HG03139 (cell line): ENCODE measurements around the gene PFDN2.

Experiments used
- ATAC-seq: cut with Tn5 transposase; IDR thresholded peaks from one replicate; pipeline ENCODE4 v1.9.1; 2021; ENCODE audit not compliant: unreplicated experiment

Gene PFDN2

DNA sequence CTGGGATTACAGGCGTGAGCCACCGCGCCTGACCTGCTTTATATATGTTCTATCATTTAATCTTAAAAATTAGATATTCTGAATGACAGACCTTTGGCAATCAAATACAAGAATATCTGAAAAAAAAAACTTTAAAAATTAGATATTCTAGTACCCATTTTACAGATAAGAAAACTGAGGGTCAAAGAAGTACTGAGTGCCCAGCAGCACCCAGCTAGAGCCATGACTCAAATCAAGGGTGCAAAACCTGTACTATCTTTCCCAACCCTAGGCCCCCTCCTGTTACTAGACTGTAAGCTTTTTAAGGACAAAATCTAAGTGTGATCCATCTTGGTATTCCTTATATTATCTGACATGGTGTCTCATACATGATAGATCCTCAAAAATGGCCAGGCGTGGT lies 56.4 kb downstream of the PFDN2 start:
- no peak for ATAC-seq

DNA sequence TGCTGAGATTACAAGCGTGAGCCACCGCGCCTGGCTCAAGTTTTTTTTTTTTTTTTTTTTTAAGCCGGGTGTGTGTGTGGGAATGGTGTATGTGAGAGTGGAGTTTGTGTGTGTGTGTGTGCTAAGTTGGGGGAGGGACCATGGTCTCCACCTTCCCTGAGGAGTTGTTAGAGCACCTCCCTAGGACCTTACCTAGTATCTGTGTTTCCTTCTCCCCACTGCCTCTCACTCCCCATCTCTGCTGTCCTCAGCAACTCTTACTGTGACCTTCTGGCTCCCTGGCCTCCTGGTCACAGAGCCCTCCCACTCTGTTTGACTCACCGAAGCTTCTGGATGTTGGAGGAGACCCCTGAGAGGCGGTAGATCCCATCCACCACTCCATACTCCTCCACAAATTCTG lies 58.5 kb downstream of the PFDN2 start:
- no peak for ATAC-seq

- ATAC-seq, result no peak
Observed at GRCh38 chr1:161054805-161055204, 63.0 kb downstream of the PFDN2 start.

GRCh38 chr1:161054232-161054631 lies 63.6 kb downstream of the PFDN2 start:
- no peak for ATAC-seq

DNA sequence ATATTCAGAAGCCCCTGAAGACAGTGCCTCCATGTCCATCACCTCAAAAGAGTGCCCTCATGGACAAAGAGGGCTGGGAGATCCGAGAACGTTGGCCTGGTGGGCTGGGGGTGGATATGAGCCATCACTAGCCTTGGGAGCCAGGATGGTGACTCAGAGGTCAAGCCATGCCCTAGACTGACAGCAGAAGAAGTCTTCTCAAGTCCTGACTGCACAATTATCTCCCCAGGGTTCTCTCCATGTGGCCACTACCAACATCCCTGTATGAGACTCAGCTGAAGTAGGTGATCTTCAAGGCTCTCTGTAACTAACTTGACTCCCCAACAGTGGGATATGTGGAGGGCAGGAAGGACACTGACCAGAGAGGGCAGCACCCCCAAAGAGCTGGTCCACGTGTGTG lies 64.9 kb downstream of the PFDN2 start:
- no peak for ATAC-seq

DNA sequence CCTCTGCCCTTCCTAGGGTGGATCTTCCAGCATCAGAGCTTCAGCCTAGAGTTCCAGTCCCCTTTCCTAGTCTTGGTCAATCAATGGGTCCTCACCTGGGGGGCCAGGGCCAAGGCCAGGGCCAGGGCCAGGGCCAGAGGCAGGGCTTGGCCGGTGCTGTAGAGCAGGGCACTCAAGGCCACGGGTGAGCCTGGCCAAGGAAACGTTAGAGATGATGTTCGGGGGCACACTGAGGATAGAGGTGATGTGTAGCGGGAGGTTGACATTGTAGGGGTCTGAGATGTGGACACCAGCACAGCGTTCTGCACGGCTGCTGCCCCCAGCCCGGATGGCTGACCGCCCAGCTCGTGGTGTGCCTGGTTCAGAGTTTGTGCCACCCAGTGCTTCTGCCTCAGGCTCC lies 66.6 kb downstream of the PFDN2 start:
- no peak for ATAC-seq
